Keratinocyte (primary cell): ENCODE results near the gene PDE3A.

Experiments used
- EZH2 ChIP-seq: IDR thresholded peaks from one replicate; pipeline ENCODE4 v1.6.1; 2012; ENCODE audit warnings: inconsistent platforms, mild to moderate bottlenecking, low read length, moderate library complexity
- TF ChIP-seq, protein P1 (sequence below), 3 experiments: IDR thresholded peaks in 1 of 3; conservative IDR thresholded peaks in 1 of 3; optimal IDR thresholded peaks in 1 of 3; 2 replicates in 2 of 3; 3 replicates in 1 of 3; pipeline versions ENCODE3 to v1.5.1; 2011; ENCODE audit warnings: low read length in 3 of 3, mild to moderate bottlenecking in 3 of 3, moderate library complexity in 2 of 3, control low read depth in 1 of 3, inconsistent platforms in 1 of 3; ENCODE audit not compliant: insufficient read depth in 2 of 3; ENCODE audit errors: extremely low read depth in 1 of 3

DNA sequence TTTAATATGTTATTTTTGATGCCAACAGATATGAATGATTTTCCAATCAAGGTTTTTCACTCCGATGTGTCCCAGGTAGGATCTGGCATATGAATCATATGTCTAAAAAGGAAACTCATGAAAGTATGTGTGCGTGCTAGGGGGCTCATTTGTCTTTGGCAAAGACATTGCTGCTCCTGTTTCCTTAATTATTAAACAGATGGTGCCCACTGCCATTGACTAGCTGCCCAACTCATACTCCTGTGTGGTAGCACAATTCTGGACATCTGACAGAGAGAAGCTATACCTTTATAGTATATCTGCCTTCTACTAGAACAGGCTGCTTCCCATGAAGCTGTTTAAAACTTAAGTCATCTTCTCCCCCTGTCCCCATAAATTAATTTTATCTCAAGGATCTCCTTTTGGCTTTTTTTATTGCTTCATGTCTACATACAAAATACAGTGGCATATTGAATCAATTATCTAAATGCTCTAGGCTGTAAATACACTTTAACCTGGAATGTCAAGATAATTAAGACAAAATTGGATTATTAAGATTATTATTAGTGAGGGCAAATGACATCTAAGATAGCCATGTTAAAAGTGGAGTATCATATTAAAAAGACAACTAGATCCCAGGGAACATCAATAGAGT, 1.4 kb upstream of the PDE3A start:
- TF ChIP-seq, protein P1, sequence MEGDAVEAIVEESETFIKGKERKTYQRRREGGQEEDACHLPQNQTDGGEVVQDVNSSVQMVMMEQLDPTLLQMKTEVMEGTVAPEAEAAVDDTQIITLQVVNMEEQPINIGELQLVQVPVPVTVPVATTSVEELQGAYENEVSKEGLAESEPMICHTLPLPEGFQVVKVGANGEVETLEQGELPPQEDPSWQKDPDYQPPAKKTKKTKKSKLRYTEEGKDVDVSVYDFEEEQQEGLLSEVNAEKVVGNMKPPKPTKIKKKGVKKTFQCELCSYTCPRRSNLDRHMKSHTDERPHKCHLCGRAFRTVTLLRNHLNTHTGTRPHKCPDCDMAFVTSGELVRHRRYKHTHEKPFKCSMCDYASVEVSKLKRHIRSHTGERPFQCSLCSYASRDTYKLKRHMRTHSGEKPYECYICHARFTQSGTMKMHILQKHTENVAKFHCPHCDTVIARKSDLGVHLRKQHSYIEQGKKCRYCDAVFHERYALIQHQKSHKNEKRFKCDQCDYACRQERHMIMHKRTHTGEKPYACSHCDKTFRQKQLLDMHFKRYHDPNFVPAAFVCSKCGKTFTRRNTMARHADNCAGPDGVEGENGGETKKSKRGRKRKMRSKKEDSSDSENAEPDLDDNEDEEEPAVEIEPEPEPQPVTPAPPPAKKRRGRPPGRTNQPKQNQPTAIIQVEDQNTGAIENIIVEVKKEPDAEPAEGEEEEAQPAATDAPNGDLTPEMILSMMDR (optimal IDR thresholded peaks at IDR 0.05 in 1 of 3, IDR thresholded peaks at IDR 0.05 in 1 of 3, conservative IDR thresholded peaks at IDR 0.05 in 1 of 3; ENCODE audit: extremely low read depth in 1 of 3, insufficient read depth in 2 of 3, low read length in 3 of 3): no peak
- no peak for TF ChIP-seq EZH2
